ENCODE data around the gene ZNRF1.
"Not testable (repeated sequence)": the region's sequence is repeated elsewhere in the genome, so short reads cannot be mapped to it uniquely, and the experiment has no call there.

DNA sequence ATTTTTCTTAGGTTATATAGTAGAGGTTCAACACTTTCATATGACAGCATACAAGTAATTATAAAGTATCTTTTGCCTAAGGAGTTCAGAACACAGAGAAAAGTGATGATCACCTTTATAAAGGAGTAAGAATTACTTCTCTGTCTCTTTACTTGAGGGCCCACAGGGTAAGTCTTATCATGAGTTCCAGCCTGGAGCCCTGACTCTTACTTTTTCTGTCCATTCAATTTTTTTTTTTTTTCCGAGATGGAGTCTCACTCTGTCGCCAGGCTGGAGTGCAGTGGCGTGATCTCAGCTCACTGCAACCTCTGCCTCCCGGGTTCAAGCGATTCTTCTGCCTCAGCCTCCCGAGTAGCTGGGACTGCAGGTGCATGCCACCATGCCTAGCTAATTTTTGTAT is 14.3 kb downstream of the ZNRF1 start:
- not testable (repeated sequence) for TF ChIP-seq ZNF70 (CRISPR knock-in tag; IDR thresholded peaks at IDR 0.05); ISL1 (CRISPR knock-in tag; IDR thresholded peaks at IDR 0.05); CSRNP3 (CRISPR knock-in tag; IDR thresholded peaks at IDR 0.05); PATZ1 (CRISPR knock-in tag; IDR thresholded peaks at IDR 0.05; ENCODE audit: borderline replicate concordance); ZNF8 (CRISPR knock-in tag; IDR thresholded peaks at IDR 0.05); ZNF565 (CRISPR knock-in tag; conservative IDR thresholded peaks at IDR 0.05; ENCODE audit: low read depth); ZC3H10 (CRISPR knock-in tag; IDR thresholded peaks at IDR 0.05); RARB (CRISPR knock-in tag; IDR thresholded peaks at IDR 0.05); ARNTL (CRISPR knock-in tag; IDR thresholded peaks at IDR 0.05; ENCODE audit: borderline replicate concordance, low read depth); CSDC2 (CRISPR knock-in tag; IDR thresholded peaks at IDR 0.05); ZFP30 (CRISPR knock-in tag; IDR thresholded peaks at IDR 0.05); ESRRG (CRISPR knock-in tag; IDR thresholded peaks at IDR 0.05); OSR1 (CRISPR knock-in tag; IDR thresholded peaks at IDR 0.05); GLIS3 (CRISPR knock-in tag; IDR thresholded peaks at IDR 0.05)

Measured in SK-N-SH treated with all-trans-retinoic acid at 6 μM for 48 hours (cell line).